ENCODE measurements around the gene UNC13D.
"Not testable (repeated sequence)": the region's sequence is repeated elsewhere in the genome, so short reads cannot be mapped to it uniquely, and the experiment has no call there.

UNC13D gene

GRCh38 chr17:75843577-75844529 lies at the start of gene UNC13D:
Gene UNC13D (minus strand): TSS chr17:75844404. CDS start chr17:75844337, 67 bp downstream.
- no peak for DNase-seq (ENCODE audit: low read depth)

- DNase-seq (ENCODE audit: low read depth) = no peak
These were observed 49.3 kb upstream of the UNC13D start for GRCh38 chr17:75893305-75894048.

GRCh38 chr17:75892556-75893224 lies 48.5 kb upstream of the UNC13D start:
- DNase-seq (ENCODE audit: low read depth) = no peak

GRCh38 chr17:75891605-75892555 lies 47.7 kb upstream of the UNC13D start:
- no peak for DNase-seq (ENCODE audit: low read depth)

- no peak for DNase-seq (ENCODE audit: low read depth)
These were observed 46.9 kb upstream of the UNC13D start for GRCh38 chr17:75891022-75891604.

GRCh38 chr17:75889454-75889853 lies 45.2 kb upstream of the UNC13D start:
- DNase-seq (ENCODE audit: low read depth) = no peak

GRCh38 chr17:75888484-75888883 lies 44.3 kb upstream of the UNC13D start:
- DNase-seq (ENCODE audit: low read depth) = no peak

GRCh38 chr17:75885860-75886259 lies 41.7 kb upstream of the UNC13D start:
- not testable (repeated sequence) for DNase-seq (ENCODE audit: low read depth)

- DNase-seq (ENCODE audit: low read depth) = no peak
These were observed 41.2 kb upstream of the UNC13D start for GRCh38 chr17:75885431-75885830.

GRCh38 chr17:75881678-75882454 lies 37.7 kb upstream of the UNC13D start:
- DNase-seq (ENCODE audit: low read depth) = no peak

- DNase-seq (ENCODE audit: low read depth) = no peak
These were observed 36.1 kb upstream of the UNC13D start for GRCh38 chr17:75880266-75880665.

GRCh38 chr17:75878174-75878998 lies 34.2 kb upstream of the UNC13D start, which contains the start of gene TRIM47:
Gene TRIM47 (minus strand): TSS chr17:75878581. CDS start chr17:75878548, 33 bp downstream.
- peak; percentile 41 for DNase-seq (ENCODE audit: low read depth)

- peak; percentile 54 for DNase-seq (ENCODE audit: low read depth)
These were observed 33.6 kb upstream of the UNC13D start for GRCh38 chr17:75877752-75878173.

GRCh38 chr17:75876938-75877751 lies 32.9 kb upstream of the UNC13D start:
- DNase-seq (ENCODE audit: low read depth) = peak; percentile 97

GRCh38 chr17:75876190-75876937 lies 32.2 kb upstream of the UNC13D start:
- no peak for DNase-seq (ENCODE audit: low read depth)

- no peak for DNase-seq (ENCODE audit: low read depth)
These were observed 31.7 kb upstream of the UNC13D start for GRCh38 chr17:75875940-75876189.

GRCh38 chr17:75875182-75875939 lies 31.2 kb upstream of the UNC13D start:
- DNase-seq (ENCODE audit: low read depth) = no peak

Measured in stromal cell of bone marrow (primary cell).